ENCODE measurements around the gene SCAMP4. TPM values are rescaled to one million over a fixed set of nuclear protein-coding genes. Genes with fewer than 3 reads are reported as not detected.

SCAMP4 gene
- total and polyA plus RNA-seq, 12 donors = 13.5 to 192 (median 60.3) TPM

GRCh38 chr19:1856698-1857603 lies 48.2 kb upstream of the SCAMP4 start:
- intact Hi-C loops (cut with DNase I) = no loop called here
- peak overlapping the region; percentile 81 to 92 (median 86) for H3K27ac ChIP-seq
- TF ChIP-seq, protein P1, sequence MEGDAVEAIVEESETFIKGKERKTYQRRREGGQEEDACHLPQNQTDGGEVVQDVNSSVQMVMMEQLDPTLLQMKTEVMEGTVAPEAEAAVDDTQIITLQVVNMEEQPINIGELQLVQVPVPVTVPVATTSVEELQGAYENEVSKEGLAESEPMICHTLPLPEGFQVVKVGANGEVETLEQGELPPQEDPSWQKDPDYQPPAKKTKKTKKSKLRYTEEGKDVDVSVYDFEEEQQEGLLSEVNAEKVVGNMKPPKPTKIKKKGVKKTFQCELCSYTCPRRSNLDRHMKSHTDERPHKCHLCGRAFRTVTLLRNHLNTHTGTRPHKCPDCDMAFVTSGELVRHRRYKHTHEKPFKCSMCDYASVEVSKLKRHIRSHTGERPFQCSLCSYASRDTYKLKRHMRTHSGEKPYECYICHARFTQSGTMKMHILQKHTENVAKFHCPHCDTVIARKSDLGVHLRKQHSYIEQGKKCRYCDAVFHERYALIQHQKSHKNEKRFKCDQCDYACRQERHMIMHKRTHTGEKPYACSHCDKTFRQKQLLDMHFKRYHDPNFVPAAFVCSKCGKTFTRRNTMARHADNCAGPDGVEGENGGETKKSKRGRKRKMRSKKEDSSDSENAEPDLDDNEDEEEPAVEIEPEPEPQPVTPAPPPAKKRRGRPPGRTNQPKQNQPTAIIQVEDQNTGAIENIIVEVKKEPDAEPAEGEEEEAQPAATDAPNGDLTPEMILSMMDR (IDR thresholded peaks at IDR 0.05) = no peak
- TF ChIP-seq POLR2A (IDR thresholded peaks at IDR 0.05) = peak in 1 of 2 donors; percentile 3
- WGBS, 4 donors = 11 to 14% (median 12%) methylated on average over 13 to 70 of the region's 73 CpGs
- peaks cover 52 to 75% of the 10 kb centered on the region in 2 donors for H3K4me1 ChIP-seq (replicated peaks in 1 of 2)
- no peaks in the 10 kb centered on the region for H3K36me3 ChIP-seq (replicated peaks in 1 of 2)
- DNase-seq = peak; percentile 83 to 96 (median 90)
- no peaks in the 10 kb centered on the region for H3K9me3 ChIP-seq (replicated peaks in 1 of 3)
- H3K4me3 ChIP-seq = peak overlapping the region in 2 of 4 donors; percentile 13 to 53
- H3K27me3 ChIP-seq = no peaks in the 10 kb centered on the region

GRCh38 chr19:1857648-1858326 lies 47.4 kb upstream of the SCAMP4 start:
- peaks cover 58 to 71% of the 10 kb centered on the region in 2 donors for H3K4me1 ChIP-seq (replicated peaks in 1 of 2)
- H3K36me3 ChIP-seq (replicated peaks in 1 of 2) = no peaks in the 10 kb centered on the region
- intact Hi-C loops (cut with DNase I) = no loop called here
- peak in 1 of 7 donors; percentile 49 for DNase-seq
- H3K4me3 ChIP-seq = peak overlapping the region in 1 of 4 donors; percentile 53
- peak overlapping the region; percentile 81 to 92 (median 86) for H3K27ac ChIP-seq
- H3K27me3 ChIP-seq = no peaks in the 10 kb centered on the region
- 30 to 79% (median 55%) methylated on average over 7 to 16 of the region's 16 CpGs for WGBS, 4 donors
- H3K9me3 ChIP-seq (replicated peaks in 1 of 3) = no peaks in the 10 kb centered on the region
- TF ChIP-seq, protein P1 (IDR thresholded peaks at IDR 0.05) = no peak
- no peak for TF ChIP-seq POLR2A (IDR thresholded peaks at IDR 0.05)

- H3K27ac ChIP-seq = peak overlapping the region in 2 of 5 donors; percentile 87 to 92
- intact Hi-C loops (cut with DNase I) = no loop called here
Observed at GRCh38 chr19:1858412-1859081, 46.7 kb upstream of the SCAMP4 start.

More at GRCh38 chr19:1858412-1859081, 46.7 kb upstream of the SCAMP4 start:
- no peaks in the 10 kb centered on the region for H3K36me3 ChIP-seq (replicated peaks in 1 of 2)
- TF ChIP-seq, protein P1 (IDR thresholded peaks at IDR 0.05) = no peak
- no peak for TF ChIP-seq POLR2A (IDR thresholded peaks at IDR 0.05)
- H3K4me1 ChIP-seq (replicated peaks in 1 of 2) = peaks cover 56 to 69% of the 10 kb centered on the region in 2 donors
- 47 to 81% (median 75%) methylated on average over 5 to 10 of the region's 10 CpGs for WGBS, 4 donors
- no peaks in the 10 kb centered on the region for H3K27me3 ChIP-seq
- H3K4me3 ChIP-seq = no peak overlapping the region
- no peak for DNase-seq
- H3K9me3 ChIP-seq (replicated peaks in 1 of 3) = no peaks in the 10 kb centered on the region

Measured in adrenal gland (tissue), 12 donors.